ENCODE results near the gene MED7. TPM values are rescaled to one million over a fixed set of nuclear protein-coding genes. Genes with fewer than 3 reads are reported as not detected.

MED7 gene
- total and polyA plus RNA-seq, 10 of the 15 experiments (the other 5 are each of a cell fraction or from before 2014, with no cell fraction given) = 9.3 to 47.7 (median 22.7) TPM

DNA sequence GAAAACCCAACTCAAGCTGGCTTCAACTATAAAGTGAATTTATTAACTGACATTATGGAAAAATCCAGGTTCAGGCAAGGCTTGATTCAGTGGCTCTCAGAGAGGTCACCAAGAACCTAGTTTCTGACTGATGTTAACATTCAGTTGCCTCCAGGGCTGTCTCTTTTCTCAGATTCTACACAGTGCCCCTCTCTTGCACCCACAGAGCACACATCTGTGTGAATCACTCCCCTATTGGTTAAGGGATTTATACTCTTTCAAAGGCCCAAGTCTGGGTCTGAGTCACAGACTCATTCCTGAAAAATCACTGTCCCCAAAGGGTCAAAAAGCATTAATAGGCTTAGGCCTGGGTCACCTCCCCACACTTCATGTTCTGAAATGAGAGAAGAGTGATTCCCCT, 27.7 kb downstream of the MED7 start (continued):
- TF ChIP-seq E2F8 (IDR thresholded peaks at IDR 0.05; ENCODE audit: low read depth, partially characterized antibody) (no peak), RUNX3 (IDR thresholded peaks at IDR 0.05; ENCODE audit: low read length) (peak; percentile 24; the same call in 1 of the 2 replicates), CHD4 (IDR thresholded peaks at IDR 0.05) (no peak), PRDM15 (CRISPR knock-in tag; IDR thresholded peaks at IDR 0.05) (no peak), TARDBP (IDR thresholded peaks at IDR 0.05; ENCODE audit: borderline replicate concordance) (no peak), MTA2 (IDR thresholded peaks at IDR 0.05; ENCODE audit: low read depth) (no peak), HDGF (IDR thresholded peaks at IDR 0.05) (no peak), TCF12 (IDR thresholded peaks at IDR 0.05; ENCODE audit: low read depth, low read length) (no peak), BRCA1 (IDR thresholded peaks at IDR 0.05; ENCODE audit: low read depth, low read length) (no peak), KLF5 (IDR thresholded peaks at IDR 0.05; ENCODE audit: partially characterized antibody) (no peak), NFIC (IDR thresholded peaks at IDR 0.05; ENCODE audit: low read depth, low read length) (peak; percentile 37; the same call in 1 of the 2 replicates), RELA (IDR thresholded peaks at IDR 0.05; ENCODE audit: borderline replicate concordance, partially characterized antibody) (no peak), ZNF24 (IDR thresholded peaks at IDR 0.05) (no peak), HDAC6 (IDR thresholded peaks at IDR 0.05; ENCODE audit: unreplicated experiment) (no peak), SMAD1 (IDR thresholded peaks at IDR 0.05; ENCODE audit: low read depth, partially characterized antibody) (no peak), NFYA (IDR thresholded peaks at IDR 0.05; ENCODE audit: borderline replicate concordance, low read depth, low read length) (no peak), EED (IDR thresholded peaks at IDR 0.05; ENCODE audit: low read depth) (0 out of 2 replicates have a peak, but pooled peaks have one; percentile 29), ASH2L (IDR thresholded peaks at IDR 0.05; ENCODE audit: borderline replicate concordance, low read depth) (no peak), RAD51 (IDR thresholded peaks at IDR 0.05) (no peak)
- TF ChIP-seq, protein P1, sequence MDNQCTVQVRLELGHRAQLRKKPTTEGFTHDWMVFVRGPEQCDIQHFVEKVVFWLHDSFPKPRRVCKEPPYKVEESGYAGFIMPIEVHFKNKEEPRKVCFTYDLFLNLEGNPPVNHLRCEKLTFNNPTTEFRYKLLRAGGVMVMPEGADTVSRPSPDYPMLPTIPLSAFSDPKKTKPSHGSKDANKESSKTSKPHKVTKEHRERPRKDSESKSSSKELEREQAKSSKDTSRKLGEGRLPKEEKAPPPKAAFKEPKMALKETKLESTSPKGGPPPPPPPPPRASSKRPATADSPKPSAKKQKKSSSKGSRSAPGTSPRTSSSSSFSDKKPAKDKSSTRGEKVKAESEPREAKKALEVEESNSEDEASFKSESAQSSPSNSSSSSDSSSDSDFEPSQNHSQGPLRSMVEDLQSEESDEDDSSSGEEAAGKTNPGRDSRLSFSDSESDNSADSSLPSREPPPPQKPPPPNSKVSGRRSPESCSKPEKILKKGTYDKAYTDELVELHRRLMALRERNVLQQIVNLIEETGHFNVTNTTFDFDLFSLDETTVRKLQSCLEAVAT (IDR thresholded peaks at IDR 0.05) = no peak
- TF ChIP-seq, protein P2, sequence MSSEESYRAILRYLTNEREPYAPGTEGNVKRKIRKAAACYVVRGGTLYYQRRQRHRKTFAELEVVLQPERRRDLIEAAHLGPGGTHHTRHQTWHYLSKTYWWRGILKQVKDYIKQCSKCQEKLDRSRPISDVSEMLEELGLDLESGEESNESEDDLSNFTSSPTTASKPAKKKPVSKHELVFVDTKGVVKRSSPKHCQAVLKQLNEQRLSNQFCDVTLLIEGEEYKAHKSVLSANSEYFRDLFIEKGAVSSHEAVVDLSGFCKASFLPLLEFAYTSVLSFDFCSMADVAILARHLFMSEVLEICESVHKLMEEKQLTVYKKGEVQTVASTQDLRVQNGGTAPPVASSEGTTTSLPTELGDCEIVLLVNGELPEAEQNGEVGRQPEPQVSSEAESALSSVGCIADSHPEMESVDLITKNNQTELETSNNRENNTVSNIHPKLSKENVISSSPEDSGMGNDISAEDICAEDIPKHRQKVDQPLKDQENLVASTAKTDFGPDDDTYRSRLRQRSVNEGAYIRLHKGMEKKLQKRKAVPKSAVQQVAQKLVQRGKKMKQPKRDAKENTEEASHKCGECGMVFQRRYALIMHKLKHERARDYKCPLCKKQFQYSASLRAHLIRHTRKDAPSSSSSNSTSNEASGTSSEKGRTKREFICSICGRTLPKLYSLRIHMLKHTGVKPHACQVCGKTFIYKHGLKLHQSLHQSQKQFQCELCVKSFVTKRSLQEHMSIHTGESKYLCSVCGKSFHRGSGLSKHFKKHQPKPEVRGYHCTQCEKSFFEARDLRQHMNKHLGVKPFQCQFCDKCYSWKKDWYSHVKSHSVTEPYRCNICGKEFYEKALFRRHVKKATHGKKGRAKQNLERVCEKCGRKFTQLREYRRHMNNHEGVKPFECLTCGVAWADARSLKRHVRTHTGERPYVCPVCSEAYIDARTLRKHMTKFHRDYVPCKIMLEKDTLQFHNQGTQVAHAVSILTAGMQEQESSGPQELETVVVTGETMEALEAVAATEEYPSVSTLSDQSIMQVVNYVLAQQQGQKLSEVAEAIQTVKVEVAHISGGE (CRISPR knock-in tag; IDR thresholded peaks at IDR 0.05) = no peak

Measured in GM12878 (cell line).